Neural progenitor cell (in vitro differentiated cells): ENCODE measurements around the gene BARD1. TPM values are rescaled to one million over a fixed set of nuclear protein-coding genes. Genes with fewer than 3 reads are reported as not detected.

Source experiments
- DNase-seq: peaks from one replicate; pipeline ENCODE4 v3.0.0-alpha.2; 2016; ENCODE audit warnings: low spot score
- H2AFZ ChIP-seq: fragments of 200-600 bp; sonication (generic); replicated peaks from 2 replicates; pipeline ENCODE4 v1.6.1; 2016; ENCODE audit warnings: antibody characterized with exemption
- H3F3A ChIP-seq: fragments of 200-600 bp; sonication (generic); 2 replicates; pipeline ENCODE4 v1.6.1; 2016; ENCODE audit warnings: antibody characterized with exemption, low read depth
- H3K27ac ChIP-seq: fragments of 200-600 bp; sonication (generic); 2 replicates; pipeline ENCODE4 v1.5.1; 2016; ENCODE audit warnings: mild to moderate bottlenecking
- H3K27me3 ChIP-seq: fragments of 200-600 bp; sonication (generic); 2 replicates; pipeline ENCODE4 v1.6.1; 2016; ENCODE audit warnings: mild to moderate bottlenecking, moderate library complexity
- H3K36me3 ChIP-seq: fragments of 200-600 bp; sonication (generic); 2 replicates; pipeline ENCODE4 v1.5.1; 2016
- H3K4me1 ChIP-seq: fragments of 200-600 bp; sonication (generic); 2 replicates; pipeline ENCODE4 v1.6.1; 2016; ENCODE audit warnings: mixed run types
- H3K4me2 ChIP-seq: fragments of 200-600 bp; sonication (generic); 2 replicates; pipeline ENCODE4 v1.6.1; 2016
- H3K4me3 ChIP-seq: fragments of 200-600 bp; sonication (generic); 2 replicates; pipeline ENCODE4 v1.5.1; 2016
- H3K79me2 ChIP-seq: fragments of 200-600 bp; sonication (generic); 2 replicates; pipeline ENCODE4 v1.6.1; 2016; ENCODE audit warnings: low read depth
- H3K9ac ChIP-seq: fragments of 200-600 bp; sonication (generic); 2 replicates; pipeline ENCODE4 v1.6.1; 2016
- H3K9me3 ChIP-seq: fragments of 200-600 bp; sonication (generic); 2 replicates; pipeline ENCODE4 v1.5.1; 2016; ENCODE audit warnings: low read depth
- H4K20me1 ChIP-seq: fragments of 200-600 bp; sonication (generic); 2 replicates; pipeline ENCODE4 v1.6.1; 2016; ENCODE audit warnings: low read depth
- H3K27ac Mint-ChIP-seq: 3 replicates; pipeline ENCODE4 v1.8.0; 2021; ENCODE audit warnings: mixed read lengths
- H3K27me3 Mint-ChIP-seq: 2 replicates; pipeline ENCODE4 v1.8.0; 2022; ENCODE audit warnings: low read depth, mild to moderate bottlenecking, inconsistent platforms, moderate library complexity, mixed read lengths; ENCODE audit not compliant: insufficient read depth
- H3K36me3 Mint-ChIP-seq: 3 replicates; pipeline ENCODE4 v1.8.0; 2021; ENCODE audit warnings: mixed read lengths
- H3K4me1 Mint-ChIP-seq: 3 replicates; pipeline ENCODE4 v1.8.0; 2021; ENCODE audit warnings: mixed read lengths
- H3K4me3 Mint-ChIP-seq: 3 replicates; pipeline ENCODE4 v1.8.0; 2021; ENCODE audit warnings: mild to moderate bottlenecking, moderate library complexity, mixed read lengths
- H3K9me3 Mint-ChIP-seq: 3 replicates; pipeline ENCODE4 v1.8.0; 2020; ENCODE audit warnings: mixed read lengths
- CTCF ChIP-seq: fragments of 200-600 bp; sonication (generic); IDR thresholded peaks from 2 replicates; pipeline ENCODE4 v1.5.1; 2017; ENCODE audit warnings: antibody characterized with exemption, mild to moderate bottlenecking
- EZH2 ChIP-seq: fragments of 200-600 bp; sonication (generic); IDR thresholded peaks from 2 replicates; pipeline ENCODE4 v1.6.1; 2017; ENCODE audit warnings: antibody characterized with exemption, mild to moderate bottlenecking, moderate library complexity
- EZH2phosphoT487 ChIP-seq: fragments of 200-600 bp; sonication (generic); IDR thresholded peaks from 2 replicates; pipeline ENCODE4 v1.6.1; 2017; ENCODE audit warnings: antibody characterized with exemption
- total RNA-seq: library from RNA; depleted of rRNA; stranded (reverse); fragments of >200 nt; gene quantifications from 2 replicates; pipeline ENCODE4 v1.2.3, GENCODE V29; 2015; ENCODE audit warnings: low replicate concordance

The BARD1 gene
- total RNA-seq, 1 donor from 2014 or later, result 42.8 TPM

- Mint-ChIP-seq H3K27me3 (no peaks in the 10 kb centered on the region), H3K4me1 (peaks cover 2% of the 10 kb centered on the region), H3K4me3 (no peak overlapping the region), H3K27ac (no peak overlapping the region), H3K9me3 (peaks cover 7% of the 10 kb centered on the region), H3K36me3 (peaks cover 18% of the 10 kb centered on the region)
- Histone ChIP-seq H3K27ac (no peak overlapping the region), H3K4me3 (no peak overlapping the region), H4K20me1 (no peaks in the 10 kb centered on the region), H3K27me3 (no peaks in the 10 kb centered on the region), H3K79me2 (no peaks in the 10 kb centered on the region), H3K4me1 (no peaks in the 10 kb centered on the region), H2AFZ (no peak overlapping the region), H3K4me2 (no peak overlapping the region), H3K9ac (no peak overlapping the region), H3K9me3 (no peaks in the 10 kb centered on the region), H3K36me3 (no peaks in the 10 kb centered on the region), H3F3A (no peaks in the 10 kb centered on the region)
- no peak for TF ChIP-seq EZH2
- TF ChIP-seq EZH2phosphoT487, result no peak
- TF ChIP-seq CTCF, result no peak
- no peak for DNase-seq
These were observed 96.2 kb downstream of the BARD1 start for GRCh38 chr2:214713080-214713830.

GRCh38 chr2:214710729-214711128 is 98.8 kb downstream of the BARD1 start:
- no peak for DNase-seq

GRCh38 chr2:214706986-214707385 is 102.5 kb downstream of the BARD1 start:
- peaks cover 9% of the 10 kb centered on the region for H3K4me1 Mint-ChIP-seq
- Histone ChIP-seq H3K4me1 (no peaks in the 10 kb centered on the region), H3F3A (no peaks in the 10 kb centered on the region), H2AFZ (no peak overlapping the region), H3K27me3 (no peaks in the 10 kb centered on the region), H3K4me2 (no peak overlapping the region), H3K9ac (no peak overlapping the region), H4K20me1 (no peaks in the 10 kb centered on the region), H3K79me2 (no peaks in the 10 kb centered on the region), H3K9me3 (no peaks in the 10 kb centered on the region), H3K4me3 (no peak overlapping the region), H3K36me3 (no peaks in the 10 kb centered on the region), H3K27ac (no peak overlapping the region)
- DNase-seq, result no peak
- H3K4me3 Mint-ChIP-seq, result no peak overlapping the region
- no peaks in the 10 kb centered on the region for H3K27me3 Mint-ChIP-seq
- H3K9me3 Mint-ChIP-seq, result peaks cover 3% of the 10 kb centered on the region
- no peak for TF ChIP-seq CTCF
- TF ChIP-seq EZH2phosphoT487, result no peak
- no peak for TF ChIP-seq EZH2
- H3K27ac Mint-ChIP-seq, result no peak overlapping the region
- no peaks in the 10 kb centered on the region for H3K36me3 Mint-ChIP-seq

More at GRCh38 chr2:214710729-214711128, 98.8 kb downstream of the BARD1 start:
- H3K4me3 ChIP-seq, result no peak overlapping the region
- no peak overlapping the region for H3K27ac ChIP-seq
- no peaks in the 10 kb centered on the region for H3K36me3 Mint-ChIP-seq
- H2AFZ ChIP-seq, result no peak overlapping the region
- H3K36me3 ChIP-seq, result no peaks in the 10 kb centered on the region
- H3K27me3 Mint-ChIP-seq, result no peaks in the 10 kb centered on the region
- no peak overlapping the region for H3K27ac Mint-ChIP-seq
- no peaks in the 10 kb centered on the region for H4K20me1 ChIP-seq
- no peaks in the 10 kb centered on the region for H3F3A ChIP-seq
- H3K4me1 ChIP-seq, result no peaks in the 10 kb centered on the region
- no peak overlapping the region for H3K9ac ChIP-seq
- H3K9me3 Mint-ChIP-seq, result no peaks in the 10 kb centered on the region
- H3K27me3 ChIP-seq, result no peaks in the 10 kb centered on the region
- H3K4me1 Mint-ChIP-seq, result peaks cover 11% of the 10 kb centered on the region
- TF ChIP-seq EZH2phosphoT487, result no peak
- H3K4me3 Mint-ChIP-seq, result no peak overlapping the region
- H3K79me2 ChIP-seq, result no peaks in the 10 kb centered on the region
- H3K9me3 ChIP-seq, result no peaks in the 10 kb centered on the region
- H3K4me2 ChIP-seq, result no peak overlapping the region

- no peaks in the 10 kb centered on the region for H3K27me3 Mint-ChIP-seq
- no peaks in the 10 kb centered on the region for H3K79me2 ChIP-seq
- no peaks in the 10 kb centered on the region for H3K4me1 ChIP-seq
- no peak overlapping the region for H3K9ac ChIP-seq
- H3K36me3 ChIP-seq, result no peaks in the 10 kb centered on the region
- H4K20me1 ChIP-seq, result no peaks in the 10 kb centered on the region
- no peak overlapping the region for H2AFZ ChIP-seq
- no peaks in the 10 kb centered on the region for H3F3A ChIP-seq
- no peak for DNase-seq
- H3K9me3 ChIP-seq, result no peaks in the 10 kb centered on the region
- TF ChIP-seq EZH2phosphoT487 (no peak), CTCF (no peak)
- H3K9me3 Mint-ChIP-seq, result peaks cover 6% of the 10 kb centered on the region
- H3K27me3 ChIP-seq, result no peaks in the 10 kb centered on the region
- no peaks in the 10 kb centered on the region for H3K36me3 Mint-ChIP-seq
- no peak overlapping the region for H3K4me3 ChIP-seq
- H3K4me2 ChIP-seq, result no peak overlapping the region
- H3K4me3 Mint-ChIP-seq, result no peak overlapping the region
- no peak overlapping the region for H3K27ac Mint-ChIP-seq
- no peaks in the 10 kb centered on the region for H3K4me1 Mint-ChIP-seq
- no peak overlapping the region for H3K27ac ChIP-seq
These were observed 110.2 kb downstream of the BARD1 start for GRCh38 chr2:214699236-214699635.
